ENCODE measurements around the gene STX18.

DNA sequence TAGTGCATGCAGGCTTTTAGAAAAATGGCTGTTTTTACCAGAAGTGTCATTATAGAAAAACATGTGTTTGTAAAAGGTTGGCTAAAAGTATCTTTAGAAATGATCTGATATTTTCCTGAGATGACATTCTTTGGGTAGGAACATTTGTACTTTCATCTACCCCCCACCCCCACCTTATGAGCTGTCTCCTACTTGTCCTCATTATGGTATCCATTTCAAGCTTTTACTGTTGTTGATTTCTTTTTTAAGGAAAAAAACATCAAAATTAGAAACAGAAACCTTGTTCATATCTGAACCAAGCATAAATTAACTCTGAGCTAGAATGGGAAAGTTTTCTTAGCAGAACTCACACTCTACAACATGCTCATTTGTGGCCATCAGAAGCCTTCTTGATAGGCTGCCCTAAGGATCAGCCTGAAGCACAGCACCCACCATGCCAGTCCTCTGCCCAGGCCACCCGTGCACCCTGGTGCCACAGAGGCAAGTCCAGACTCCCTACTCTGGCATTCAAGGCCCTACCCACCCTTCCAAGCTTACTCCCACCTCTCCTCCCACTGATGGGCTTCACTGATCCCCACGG, 105.5 kb downstream of the STX18 start:
- TF ChIP-seq POLR2A (IDR thresholded peaks at IDR 0.05) (no peak), CTCF (IDR thresholded peaks at IDR 0.05) (no peak)

Data from thyroid gland (tissue), 4 donors.